ENCODE measurements around the gene CA4.

Gene CA4

DNA sequence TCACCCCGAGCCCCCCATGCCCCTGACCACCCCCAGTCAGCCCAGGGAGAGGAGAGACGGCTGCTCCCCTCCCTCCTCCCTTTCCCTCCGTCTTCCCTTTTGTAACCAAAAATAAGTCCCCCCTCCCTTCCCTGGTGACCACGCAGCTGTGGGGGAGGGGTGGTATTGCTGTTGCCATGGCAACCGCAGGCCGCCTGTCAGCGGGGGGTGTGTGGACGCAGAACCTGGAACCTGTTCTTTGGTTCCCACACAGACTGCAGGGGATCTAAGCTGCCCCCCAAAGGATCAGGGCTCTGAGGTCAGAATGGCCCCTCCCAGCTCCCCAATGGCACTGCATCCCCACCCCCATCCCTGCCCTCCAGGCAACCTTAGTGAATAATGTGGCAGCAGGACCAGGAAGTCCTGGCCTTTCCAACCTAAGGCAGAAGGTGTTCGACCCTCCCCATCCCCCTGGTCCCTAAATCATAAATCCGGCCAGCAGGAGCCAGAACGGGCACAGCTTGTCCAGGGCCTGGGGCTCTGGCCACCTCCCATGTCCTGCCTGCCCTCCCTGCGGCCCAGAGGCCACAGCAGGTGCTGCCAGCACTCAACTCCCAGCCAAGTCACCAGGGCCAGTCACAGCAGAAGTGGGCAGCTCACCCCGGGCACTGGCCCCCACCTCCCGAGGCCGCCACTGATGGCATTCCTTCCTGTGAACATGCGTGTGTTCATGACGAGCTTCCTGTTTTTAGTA is 12.0 kb downstream of the CA4 start:
- no peak overlapping the region for H3K4me3 ChIP-seq (ENCODE audit: low read depth, low read length)
- TF ChIP-seq, protein P1, sequence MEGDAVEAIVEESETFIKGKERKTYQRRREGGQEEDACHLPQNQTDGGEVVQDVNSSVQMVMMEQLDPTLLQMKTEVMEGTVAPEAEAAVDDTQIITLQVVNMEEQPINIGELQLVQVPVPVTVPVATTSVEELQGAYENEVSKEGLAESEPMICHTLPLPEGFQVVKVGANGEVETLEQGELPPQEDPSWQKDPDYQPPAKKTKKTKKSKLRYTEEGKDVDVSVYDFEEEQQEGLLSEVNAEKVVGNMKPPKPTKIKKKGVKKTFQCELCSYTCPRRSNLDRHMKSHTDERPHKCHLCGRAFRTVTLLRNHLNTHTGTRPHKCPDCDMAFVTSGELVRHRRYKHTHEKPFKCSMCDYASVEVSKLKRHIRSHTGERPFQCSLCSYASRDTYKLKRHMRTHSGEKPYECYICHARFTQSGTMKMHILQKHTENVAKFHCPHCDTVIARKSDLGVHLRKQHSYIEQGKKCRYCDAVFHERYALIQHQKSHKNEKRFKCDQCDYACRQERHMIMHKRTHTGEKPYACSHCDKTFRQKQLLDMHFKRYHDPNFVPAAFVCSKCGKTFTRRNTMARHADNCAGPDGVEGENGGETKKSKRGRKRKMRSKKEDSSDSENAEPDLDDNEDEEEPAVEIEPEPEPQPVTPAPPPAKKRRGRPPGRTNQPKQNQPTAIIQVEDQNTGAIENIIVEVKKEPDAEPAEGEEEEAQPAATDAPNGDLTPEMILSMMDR (IDR thresholded peaks at IDR 0.05; ENCODE audit: borderline replicate concordance, insufficient read depth, low read depth, low read length), result no peak

DNA sequence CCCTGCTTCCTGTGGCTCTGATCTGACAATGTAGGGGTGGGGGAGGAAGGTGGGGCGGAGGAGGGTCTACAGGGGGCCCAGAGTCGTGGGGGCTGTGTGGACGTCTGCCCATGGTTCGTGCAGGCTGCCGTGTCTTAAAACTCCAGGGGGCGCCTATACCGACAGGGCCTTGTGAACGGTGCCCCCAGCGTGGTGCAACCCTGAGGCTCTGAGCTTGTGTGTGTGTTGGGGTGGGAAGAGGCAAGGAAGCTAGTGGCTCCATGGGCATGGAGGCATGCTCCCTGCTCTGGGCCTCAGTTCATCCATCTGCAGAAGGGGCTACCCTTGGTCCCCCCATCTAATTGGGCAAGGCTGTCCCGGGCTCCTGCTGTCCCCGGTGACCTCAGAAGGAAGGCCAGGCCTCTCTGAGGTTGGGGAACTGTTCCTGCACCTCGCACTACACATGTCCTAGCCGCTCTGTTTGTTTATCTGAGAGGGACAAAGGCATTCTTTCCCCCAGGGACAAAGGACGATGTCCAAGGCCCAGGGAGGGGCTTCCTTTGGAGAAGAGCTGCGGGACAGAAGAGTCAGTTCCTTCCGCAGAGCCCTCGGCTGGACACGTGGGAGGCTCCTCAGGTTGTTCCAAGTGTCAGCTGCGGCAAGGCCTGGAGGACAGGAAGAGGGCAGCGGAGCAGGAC is 13.5 kb downstream of the CA4 start:
- TF ChIP-seq, protein P1 (IDR thresholded peaks at IDR 0.05; ENCODE audit: borderline replicate concordance, insufficient read depth, low read depth, low read length), result no peak
- H3K4me3 ChIP-seq (ENCODE audit: low read depth, low read length), result no peak overlapping the region

DNA sequence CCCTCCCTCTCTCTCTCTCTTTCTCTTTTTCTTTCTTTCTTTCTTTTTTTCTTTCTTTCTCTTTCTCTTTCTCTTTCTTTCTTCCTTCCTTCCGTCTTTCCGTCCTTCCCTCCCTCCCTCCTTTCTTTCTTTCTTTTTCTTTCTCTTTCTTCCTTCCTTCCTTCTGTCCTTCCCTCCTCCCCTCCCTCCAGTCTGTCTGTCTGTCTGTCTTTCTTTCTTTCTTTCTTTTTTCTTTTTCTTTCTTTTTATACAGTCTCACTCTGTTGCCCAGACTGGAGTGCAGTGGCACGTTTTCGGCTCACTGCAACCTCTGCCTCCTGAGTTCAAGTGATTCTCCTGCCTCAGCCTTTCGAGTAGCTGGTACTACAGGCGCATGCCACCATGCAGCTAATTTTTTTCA is 14.4 kb downstream of the CA4 start:
- TF ChIP-seq, protein P1 (IDR thresholded peaks at IDR 0.05; ENCODE audit: borderline replicate concordance, insufficient read depth, low read depth, low read length), result no peak
- H3K4me3 ChIP-seq (ENCODE audit: low read depth, low read length), result no peak overlapping the region

DNA sequence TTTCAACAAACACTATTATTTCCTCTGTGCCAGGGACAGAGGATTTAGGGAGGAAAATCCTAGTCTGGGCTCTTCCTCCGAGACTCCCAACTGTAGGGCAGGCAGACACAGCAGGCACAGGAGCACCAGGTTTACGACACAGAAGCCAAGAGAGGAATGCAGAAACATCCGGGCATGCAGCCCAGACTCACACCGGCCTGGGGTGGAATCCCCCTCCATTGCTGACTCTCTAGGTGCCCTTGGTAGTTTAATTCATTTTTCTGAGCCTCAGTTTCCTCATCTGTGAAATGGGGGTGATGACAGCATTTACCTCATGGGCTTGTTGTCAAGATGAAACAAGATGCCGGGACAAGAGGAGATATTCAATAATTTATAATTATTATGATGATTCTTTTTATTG is 14.9 kb downstream of the CA4 start:
- TF ChIP-seq, protein P1 (IDR thresholded peaks at IDR 0.05; ENCODE audit: borderline replicate concordance, insufficient read depth, low read depth, low read length), result no peak
- H3K4me3 ChIP-seq (ENCODE audit: low read depth, low read length), result no peak overlapping the region

DNA sequence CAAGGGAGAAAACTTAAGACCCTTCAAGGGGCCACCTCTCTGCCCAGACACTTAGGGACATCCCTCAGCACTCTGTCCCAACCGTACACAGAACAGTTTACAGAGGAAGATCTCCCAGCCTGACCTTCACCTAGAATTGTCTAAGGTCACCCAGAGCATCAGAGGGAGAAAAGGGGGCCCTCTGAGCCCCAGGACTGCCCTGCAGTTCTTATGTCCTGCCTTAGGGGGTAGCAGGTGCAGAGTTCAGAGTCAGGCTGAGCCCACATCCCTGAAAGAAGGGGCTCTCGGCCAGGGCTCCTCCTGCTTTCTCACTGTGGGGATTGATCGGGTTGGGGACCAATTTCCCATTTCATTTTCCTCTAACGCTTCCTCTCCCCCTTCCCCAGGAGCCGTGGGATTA is 15.4 kb downstream of the CA4 start:
- no peak overlapping the region for H3K4me3 ChIP-seq (ENCODE audit: low read depth, low read length)
- TF ChIP-seq, protein P1 (IDR thresholded peaks at IDR 0.05; ENCODE audit: borderline replicate concordance, insufficient read depth, low read depth, low read length), result 0 out of 2 replicates have a peak, but pooled peaks have one; percentile 17

DNA sequence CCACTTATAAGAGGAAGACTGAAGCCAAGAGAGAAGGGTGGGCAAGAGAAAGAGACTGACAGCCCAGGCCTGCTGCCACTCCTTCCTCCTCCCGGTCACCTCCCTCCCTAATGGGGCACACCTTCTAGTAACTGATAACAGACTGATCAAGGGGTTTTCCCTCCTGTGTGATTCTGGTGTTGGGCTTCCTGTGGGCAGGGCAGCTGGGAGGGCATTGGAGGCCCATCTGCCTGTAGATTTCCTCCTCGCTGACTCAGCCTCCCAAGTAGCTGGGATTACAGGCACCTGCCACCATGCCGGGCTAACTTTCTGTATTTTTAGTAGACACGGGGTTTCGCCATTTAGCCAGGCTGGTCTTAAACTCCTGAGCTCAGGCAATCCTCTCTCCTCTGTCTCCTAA is 16.2 kb downstream of the CA4 start:
- TF ChIP-seq, protein P1 (IDR thresholded peaks at IDR 0.05; ENCODE audit: borderline replicate concordance, insufficient read depth, low read depth, low read length), result no peak
- H3K4me3 ChIP-seq (ENCODE audit: low read depth, low read length), result no peak overlapping the region
